ENCODE measurements around the gene SCYGR1. TPM values are rescaled to one million over a fixed set of nuclear protein-coding genes. Genes with fewer than 3 reads are reported as not detected.

The SCYGR1 gene
- total RNA-seq, 2 experiments from 2014 or later, result not detected

DNA sequence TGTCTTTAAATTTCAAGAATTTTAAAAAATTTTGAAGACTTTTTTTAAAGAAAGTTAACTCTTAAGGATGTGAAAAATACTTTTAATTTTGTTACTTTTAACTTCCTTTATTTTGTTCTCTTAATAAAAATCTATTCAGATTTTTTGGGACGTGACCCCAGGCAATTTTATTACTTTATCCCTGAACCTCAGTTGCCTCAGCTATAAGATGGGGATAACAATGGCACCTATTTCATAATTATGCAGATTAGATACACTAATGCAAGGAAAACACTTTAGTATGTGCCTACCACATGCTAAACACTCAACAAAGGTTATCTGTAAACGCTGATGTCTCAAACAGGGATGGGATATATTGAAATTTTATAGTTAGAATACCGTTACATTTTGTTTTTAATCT, 1.5 kb upstream of the SCYGR1 start:
- Histone ChIP-seq H3K4me1 (ENCODE audit: insufficient read depth, low read length) (no peaks in the 10 kb centered on the region), H3K36me3 (ENCODE audit: insufficient read depth, low read length) (no peaks in the 10 kb centered on the region), H3K27ac (ENCODE audit: low read depth in 1 of 2, low read length in 2 of 2) (no peak overlapping the region), H3K27me3 (ENCODE audit: control insufficient read depth in 1 of 2, insufficient read depth in 2 of 2, low read length in 2 of 2) (peaks cover 0 to 2% of the 10 kb centered on the region in 2 experiments), H3K9me3 (ENCODE audit: control insufficient read depth in 1 of 2, insufficient read depth in 1 of 2, low read length in 2 of 2) (no peaks in the 10 kb centered on the region), H3K4me3 (ENCODE audit: low read length) (no peak overlapping the region)
- no peak for DNase-seq
- Mint-ChIP-seq H3K4me1 (ENCODE audit: low read depth) (no peaks in the 10 kb centered on the region), H3K27ac (no peak overlapping the region), H3K36me3 (ENCODE audit: low read depth) (no peaks in the 10 kb centered on the region), H3K27me3 (no peaks in the 10 kb centered on the region), H3K9me3 (no peaks in the 10 kb centered on the region), H3K4me3 (no peak overlapping the region)
- no peak for ATAC-seq (ENCODE audit: poor library complexity)
- ChIA-PET POLR2A (no interaction called here), CTCF (no interaction called here)
- intact Hi-C loops (cut with DNase I, micrococcal nuclease), result no loop called here
- TF ChIP-seq, protein P1, sequence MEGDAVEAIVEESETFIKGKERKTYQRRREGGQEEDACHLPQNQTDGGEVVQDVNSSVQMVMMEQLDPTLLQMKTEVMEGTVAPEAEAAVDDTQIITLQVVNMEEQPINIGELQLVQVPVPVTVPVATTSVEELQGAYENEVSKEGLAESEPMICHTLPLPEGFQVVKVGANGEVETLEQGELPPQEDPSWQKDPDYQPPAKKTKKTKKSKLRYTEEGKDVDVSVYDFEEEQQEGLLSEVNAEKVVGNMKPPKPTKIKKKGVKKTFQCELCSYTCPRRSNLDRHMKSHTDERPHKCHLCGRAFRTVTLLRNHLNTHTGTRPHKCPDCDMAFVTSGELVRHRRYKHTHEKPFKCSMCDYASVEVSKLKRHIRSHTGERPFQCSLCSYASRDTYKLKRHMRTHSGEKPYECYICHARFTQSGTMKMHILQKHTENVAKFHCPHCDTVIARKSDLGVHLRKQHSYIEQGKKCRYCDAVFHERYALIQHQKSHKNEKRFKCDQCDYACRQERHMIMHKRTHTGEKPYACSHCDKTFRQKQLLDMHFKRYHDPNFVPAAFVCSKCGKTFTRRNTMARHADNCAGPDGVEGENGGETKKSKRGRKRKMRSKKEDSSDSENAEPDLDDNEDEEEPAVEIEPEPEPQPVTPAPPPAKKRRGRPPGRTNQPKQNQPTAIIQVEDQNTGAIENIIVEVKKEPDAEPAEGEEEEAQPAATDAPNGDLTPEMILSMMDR (IDR thresholded peaks at IDR 0.05), result no peak

DNA sequence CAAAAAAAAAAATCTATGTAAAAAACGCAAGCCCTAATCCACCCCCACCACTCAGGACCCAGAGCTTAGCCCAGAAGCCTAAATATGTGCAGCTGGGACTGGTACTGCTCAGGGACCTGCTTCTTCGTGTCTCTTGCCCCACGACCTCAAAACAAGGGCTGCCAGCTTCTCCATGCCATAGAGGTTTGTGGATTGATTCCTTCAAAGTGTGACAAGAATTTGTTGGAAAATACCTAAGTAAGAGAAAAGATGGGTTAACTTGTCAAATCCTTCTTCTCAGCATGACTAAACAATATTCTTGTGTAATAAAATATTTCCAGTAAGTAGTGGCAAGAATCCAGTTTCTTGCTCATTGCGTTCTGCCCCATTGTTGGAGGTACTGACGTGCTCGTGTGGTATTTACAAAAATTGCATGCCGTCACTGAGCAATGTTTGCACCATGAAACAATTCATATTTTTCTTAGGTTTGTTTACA, 825 bp upstream of the SCYGR1 start:
- Histone ChIP-seq H3K9me3 (ENCODE audit: control insufficient read depth in 1 of 2, insufficient read depth in 1 of 2, low read length in 2 of 2) (no peaks in the 10 kb centered on the region), H3K36me3 (ENCODE audit: insufficient read depth, low read length) (no peaks in the 10 kb centered on the region), H3K27me3 (ENCODE audit: control insufficient read depth in 1 of 2, insufficient read depth in 2 of 2, low read length in 2 of 2) (peaks cover 0 to 2% of the 10 kb centered on the region in 2 experiments), H3K4me3 (ENCODE audit: low read length) (no peak overlapping the region), H3K4me1 (ENCODE audit: insufficient read depth, low read length) (no peaks in the 10 kb centered on the region), H3K27ac (ENCODE audit: low read depth in 1 of 2, low read length in 2 of 2) (no peak overlapping the region)
- Mint-ChIP-seq H3K9me3 (no peaks in the 10 kb centered on the region), H3K27ac (no peak overlapping the region), H3K4me1 (ENCODE audit: low read depth) (no peaks in the 10 kb centered on the region), H3K27me3 (peaks cover 4% of the 10 kb centered on the region), H3K4me3 (no peak overlapping the region), H3K36me3 (ENCODE audit: low read depth) (no peaks in the 10 kb centered on the region)
- intact Hi-C loops (cut with DNase I, micrococcal nuclease), result no loop called here
- DNase-seq (no peak), ATAC-seq (ENCODE audit: poor library complexity) (no peak)
- ChIA-PET CTCF (no interaction called here), POLR2A (no interaction called here)
- TF ChIP-seq, protein P1 (IDR thresholded peaks at IDR 0.05), result no peak

DNA sequence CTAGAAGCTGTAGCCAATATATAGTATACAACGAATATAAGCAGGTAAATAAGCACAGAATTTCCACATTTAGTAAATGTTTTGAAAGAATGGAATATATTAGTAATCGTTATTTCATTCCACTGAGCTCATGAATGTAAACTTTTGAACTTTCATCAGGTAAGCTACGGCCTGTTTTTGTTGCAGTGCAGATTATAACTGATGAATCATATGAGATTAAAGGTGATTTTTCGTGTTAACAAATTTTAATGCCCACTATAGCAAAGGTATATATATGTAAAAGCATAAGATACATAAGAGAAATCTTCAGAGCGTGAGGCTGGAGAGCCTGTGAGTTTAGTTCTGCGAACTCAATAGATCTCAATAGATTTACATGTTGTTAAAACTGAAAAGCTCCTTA, 1.1 kb downstream of the SCYGR1 start:
- CTCF ChIA-PET, result interaction anchor here (0.5 kb wide), 1 partner anchor 13 kb away, joined by 4 read pairs; no protein-coding TSS in a partner anchor
- POLR2A ChIA-PET, result no interaction called here

More for the DNA sequence above, 1.1 kb downstream of the SCYGR1 start:
- Mint-ChIP-seq H3K36me3 (ENCODE audit: low read depth) (no peaks in the 10 kb centered on the region), H3K9me3 (no peaks in the 10 kb centered on the region), H3K27me3 (peaks cover 10% of the 10 kb centered on the region), H3K4me3 (no peak overlapping the region), H3K27ac (no peak overlapping the region), H3K4me1 (ENCODE audit: low read depth) (no peaks in the 10 kb centered on the region)
- no peak overlapping the region for H3K27ac ChIP-seq (ENCODE audit: low read depth in 1 of 2, low read length in 2 of 2)
- DNase-seq, result no peak
- no peaks in the 10 kb centered on the region for H3K4me1 ChIP-seq (ENCODE audit: insufficient read depth, low read length)
- ATAC-seq (ENCODE audit: poor library complexity), result no peak
- TF ChIP-seq, protein P1 (IDR thresholded peaks at IDR 0.05), result no peak
- intact Hi-C loops (cut with DNase I, micrococcal nuclease), result no loop called here
- H3K4me3 ChIP-seq (ENCODE audit: low read length), result no peak overlapping the region
- H3K9me3 ChIP-seq (ENCODE audit: control insufficient read depth in 1 of 2, insufficient read depth in 1 of 2, low read length in 2 of 2), result no peaks in the 10 kb centered on the region
- H3K36me3 ChIP-seq (ENCODE audit: insufficient read depth, low read length), result no peaks in the 10 kb centered on the region
- peaks cover 0 to 2% of the 10 kb centered on the region in 2 experiments for H3K27me3 ChIP-seq (ENCODE audit: control insufficient read depth in 1 of 2, insufficient read depth in 2 of 2, low read length in 2 of 2)

Measured in CD4-positive, alpha-beta T cell (primary cell).